Right lobe of liver (tissue), 4 donors: ENCODE data around the gene NCF2.

Experiments
- POLR2A ChIP-seq: fragments of 450-650 bp; IDR thresholded peaks from one replicate; pipeline ENCODE4 v1.6.1; 2017; ENCODE audit warnings: antibody characterized with exemption, mild to moderate bottlenecking
- TF ChIP-seq, protein P1 (sequence below), 4 donors: fragments of 200-600 bp in 3 of 4; fragments of 450-650 bp in 1 of 4; IDR thresholded peaks; one replicate each; pipeline versions ENCODE4 v1.5.1 to v1.8.0; 2016 to 2022; ENCODE audit warnings: antibody characterized with exemption in 4 of 4, mild to moderate bottlenecking in 2 of 4
- donor health status: DM: no; HTN: no; CAD: no.
- donor health status: DM: no; HTN: no; CAD: no.
- donor health status: DM: no; HTN: yes; CAD: no.

DNA sequence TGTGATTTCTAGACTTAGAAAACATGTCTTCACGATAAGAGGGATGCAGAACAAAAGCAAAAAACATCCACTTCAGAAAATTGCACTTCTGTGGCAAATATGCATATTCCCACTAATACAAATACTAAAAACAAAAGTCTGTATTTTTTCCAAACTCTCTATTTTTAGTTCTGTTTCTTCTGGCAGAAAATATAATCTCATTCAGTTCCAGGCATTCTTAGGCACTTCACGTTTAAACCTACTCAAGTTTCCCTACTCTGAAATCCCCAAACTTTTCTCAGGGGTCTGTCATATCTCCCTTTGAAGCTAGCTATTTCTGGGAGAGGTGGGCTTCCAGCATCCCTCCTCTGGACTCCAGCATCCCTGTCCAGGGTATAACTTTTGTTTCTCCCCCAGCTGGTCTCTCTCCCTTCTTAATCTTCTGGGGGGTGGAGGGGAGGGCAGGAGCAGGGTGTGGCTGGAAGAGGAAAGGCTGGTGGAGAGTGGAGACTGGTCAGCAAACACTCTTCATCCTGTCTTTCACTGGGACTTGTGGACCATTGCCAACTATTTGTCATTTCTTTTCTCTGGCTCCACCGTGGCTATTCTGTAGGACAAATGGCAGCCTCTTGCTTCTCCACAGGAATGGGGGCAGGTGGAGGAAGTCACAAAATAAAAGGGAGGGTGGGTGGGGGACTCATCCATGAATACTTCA, 19.6 kb upstream of the NCF2 start:
- no peak for TF ChIP-seq POLR2A
- TF ChIP-seq, protein P1, sequence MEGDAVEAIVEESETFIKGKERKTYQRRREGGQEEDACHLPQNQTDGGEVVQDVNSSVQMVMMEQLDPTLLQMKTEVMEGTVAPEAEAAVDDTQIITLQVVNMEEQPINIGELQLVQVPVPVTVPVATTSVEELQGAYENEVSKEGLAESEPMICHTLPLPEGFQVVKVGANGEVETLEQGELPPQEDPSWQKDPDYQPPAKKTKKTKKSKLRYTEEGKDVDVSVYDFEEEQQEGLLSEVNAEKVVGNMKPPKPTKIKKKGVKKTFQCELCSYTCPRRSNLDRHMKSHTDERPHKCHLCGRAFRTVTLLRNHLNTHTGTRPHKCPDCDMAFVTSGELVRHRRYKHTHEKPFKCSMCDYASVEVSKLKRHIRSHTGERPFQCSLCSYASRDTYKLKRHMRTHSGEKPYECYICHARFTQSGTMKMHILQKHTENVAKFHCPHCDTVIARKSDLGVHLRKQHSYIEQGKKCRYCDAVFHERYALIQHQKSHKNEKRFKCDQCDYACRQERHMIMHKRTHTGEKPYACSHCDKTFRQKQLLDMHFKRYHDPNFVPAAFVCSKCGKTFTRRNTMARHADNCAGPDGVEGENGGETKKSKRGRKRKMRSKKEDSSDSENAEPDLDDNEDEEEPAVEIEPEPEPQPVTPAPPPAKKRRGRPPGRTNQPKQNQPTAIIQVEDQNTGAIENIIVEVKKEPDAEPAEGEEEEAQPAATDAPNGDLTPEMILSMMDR (IDR thresholded peaks at IDR 0.05) = no peak
